GM19452 (cell line): ENCODE measurements around the gene SLX9.

Experiments used
- ATAC-seq: cut with Tn5 transposase; IDR thresholded peaks from one replicate; pipeline ENCODE4 v1.9.1; 2021; ENCODE audit not compliant: unreplicated experiment

SLX9 gene

GRCh38 chr21:44999972-45000636 lies 60.3 kb downstream of the SLX9 start:
- no peak for ATAC-seq

- no peak for ATAC-seq
Measured at GRCh38 chr21:45000637-45001133, 60.9 kb downstream of the SLX9 start.

GRCh38 chr21:45001134-45002095 lies 61.6 kb downstream of the SLX9 start:
- ATAC-seq: no peak

DNA sequence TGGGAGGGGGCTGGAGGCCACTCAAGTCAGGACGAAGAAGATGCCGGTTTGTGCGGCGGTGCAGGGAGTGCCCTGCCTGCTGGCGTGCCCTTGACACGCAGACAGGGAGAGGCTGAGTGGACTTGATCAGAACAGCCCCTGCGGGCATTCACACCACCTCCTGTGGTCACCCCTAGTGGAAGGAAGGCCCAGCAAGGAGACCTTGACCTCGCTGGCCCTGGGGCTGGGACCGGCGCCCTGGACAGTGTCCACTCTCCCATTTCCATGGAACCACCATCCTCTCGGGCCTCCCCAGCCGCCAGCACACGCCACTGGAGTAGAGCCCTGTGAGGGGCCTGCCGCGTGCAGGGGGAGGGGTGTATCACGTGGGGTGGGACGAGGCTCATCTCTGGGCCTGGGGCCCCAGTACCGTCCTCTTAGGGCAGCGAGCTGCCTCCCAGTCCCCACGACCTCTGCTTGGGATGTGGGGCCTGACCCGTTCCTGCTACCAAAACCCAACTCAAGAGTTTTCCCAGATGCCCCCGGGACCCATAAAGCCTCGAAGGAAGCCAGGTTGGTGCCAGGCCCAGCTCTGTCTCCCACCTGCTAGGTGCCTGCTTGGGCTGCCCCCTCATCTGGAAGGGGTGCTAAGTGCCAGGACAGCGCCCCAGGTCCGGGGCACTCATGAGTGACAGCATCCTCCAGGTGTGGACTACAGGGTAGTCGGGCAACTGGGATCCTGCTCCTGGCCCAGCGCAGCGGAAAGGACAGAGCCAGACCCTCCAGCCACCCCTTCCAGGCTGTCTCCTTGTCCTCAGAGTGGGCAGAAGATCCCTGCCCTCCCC lies 62.8 kb downstream of the SLX9 start:
- no peak for ATAC-seq

GRCh38 chr21:45003331-45004058 lies 63.7 kb downstream of the SLX9 start:
- ATAC-seq: no peak

DNA sequence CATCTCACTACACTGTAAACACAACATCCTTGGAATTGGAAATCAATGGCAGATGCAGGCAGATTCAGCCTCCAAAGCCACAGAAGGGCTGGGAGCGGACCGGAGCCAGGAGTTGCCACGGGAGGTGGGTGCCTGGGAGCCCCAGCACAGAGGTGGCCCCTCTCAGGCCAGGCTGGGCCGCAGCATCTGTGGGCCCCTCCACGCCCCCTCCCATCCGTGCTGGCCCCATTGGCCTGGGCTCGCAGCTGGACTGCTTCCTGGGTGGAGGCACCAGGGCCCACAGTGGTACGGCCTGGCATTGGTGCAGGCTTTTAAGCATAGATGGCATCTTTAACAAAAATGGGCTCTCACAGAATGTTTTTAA lies 64.2 kb downstream of the SLX9 start:
- ATAC-seq: no peak

- no peak for ATAC-seq
Measured at GRCh38 chr21:45004481-45005247, 64.8 kb downstream of the SLX9 start.

DNA sequence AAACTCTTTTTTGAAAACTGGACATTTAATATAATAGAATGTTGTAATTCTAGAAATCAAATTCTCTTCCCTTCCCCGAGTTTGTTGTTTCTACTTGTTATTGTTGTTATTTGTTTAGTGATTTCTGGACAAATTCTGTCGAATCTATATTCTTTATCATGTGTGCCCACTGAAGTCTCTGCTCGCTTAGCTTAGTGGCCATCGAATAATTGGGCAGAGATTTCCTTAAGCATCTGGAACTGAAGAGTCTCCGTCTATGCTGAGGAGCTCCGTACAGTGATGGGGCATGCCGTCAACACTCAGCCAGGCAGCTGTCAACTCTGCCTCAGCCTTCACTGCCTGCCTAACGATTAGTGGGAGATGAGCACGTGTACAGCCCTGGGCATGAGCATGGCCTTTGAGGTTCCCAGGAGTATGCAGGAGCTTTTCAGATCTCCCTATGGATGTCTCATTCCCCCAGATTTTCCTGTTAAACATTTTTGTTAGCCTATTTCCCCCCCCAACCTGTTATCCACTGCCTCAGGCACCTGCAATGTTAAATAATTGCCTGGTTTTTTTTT lies 66.8 kb downstream of the SLX9 start:
- ATAC-seq: no peak

GRCh38 chr21:45009616-45010015 lies 69.8 kb downstream of the SLX9 start:
- ATAC-seq: no peak

DNA sequence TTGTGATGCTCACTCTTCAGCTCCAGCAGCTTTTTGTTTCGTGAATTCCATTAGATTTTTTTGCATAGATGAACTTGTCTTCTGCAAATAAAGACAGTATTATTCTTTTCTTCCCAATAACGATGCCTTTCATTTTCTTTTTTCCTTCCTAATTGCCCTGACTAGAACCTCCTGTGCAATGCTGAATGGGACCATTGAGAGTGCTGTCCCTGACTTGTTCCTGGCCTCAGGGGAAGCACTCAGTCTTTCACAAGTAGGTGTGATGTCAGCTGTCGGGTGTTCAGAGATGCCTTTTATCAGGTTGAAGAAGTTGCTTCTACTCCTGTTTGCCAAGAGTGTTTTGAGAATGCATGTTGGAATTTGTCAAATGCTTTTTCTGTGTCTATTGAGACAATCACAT lies 70.3 kb downstream of the SLX9 start:
- ATAC-seq: no peak

GRCh38 chr21:45010860-45011259 lies 71.0 kb downstream of the SLX9 start:
- ATAC-seq: no peak

DNA sequence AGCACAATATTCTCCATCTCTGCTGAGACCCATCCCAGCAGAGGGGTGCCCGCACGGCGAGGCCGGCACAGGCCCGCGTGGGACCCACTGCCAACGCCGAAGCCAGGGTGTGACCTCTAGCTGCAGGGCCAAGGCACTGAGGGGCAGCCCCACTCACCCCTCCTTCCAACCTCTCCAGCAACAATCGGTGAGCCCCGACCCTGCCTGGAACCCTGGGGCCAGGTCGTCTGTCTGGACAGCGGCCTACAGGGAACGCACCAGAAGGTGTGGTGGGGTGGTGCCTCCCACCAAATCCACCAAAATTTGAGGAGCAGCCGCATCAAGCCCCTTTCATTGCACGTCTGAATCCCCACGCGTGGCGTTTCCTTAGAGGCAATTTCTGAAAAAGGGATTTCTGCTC lies 71.6 kb downstream of the SLX9 start:
- no peak for ATAC-seq

GRCh38 chr21:45011911-45012661 lies 72.3 kb downstream of the SLX9 start:
- no peak for ATAC-seq

GRCh38 chr21:45012662-45013259 lies 72.9 kb downstream of the SLX9 start:
- no peak for ATAC-seq

DNA sequence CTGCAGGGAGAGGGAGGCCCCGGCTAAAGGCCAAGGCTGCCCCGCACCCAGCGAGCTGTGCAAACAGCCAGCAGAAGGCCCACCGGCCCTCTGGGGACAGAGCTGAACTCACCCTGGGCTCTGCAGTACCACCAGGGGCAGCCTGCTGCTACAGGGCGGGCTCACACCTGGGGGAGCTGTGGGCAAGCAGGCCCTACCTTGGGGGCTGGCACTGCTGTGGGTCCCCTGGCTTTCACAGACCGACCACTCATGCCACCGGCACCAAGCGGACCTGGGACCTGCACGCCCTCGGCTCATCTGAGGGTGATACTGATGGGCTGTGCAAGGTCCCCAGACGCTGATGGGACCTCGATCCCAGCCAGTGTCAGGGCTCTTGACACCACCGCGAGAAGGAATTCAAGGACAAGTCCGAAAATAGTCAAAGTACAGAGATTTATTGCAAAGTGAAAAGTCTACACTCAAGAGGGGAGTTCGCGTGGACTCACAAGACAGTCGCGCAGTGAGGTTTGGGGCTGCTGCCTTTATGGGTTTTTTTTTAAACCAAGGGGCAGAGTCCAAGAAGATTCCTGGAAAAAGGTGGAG lies 73.5 kb downstream of the SLX9 start:
- ATAC-seq: no peak

GRCh38 chr21:45014747-45015468 lies 75.1 kb downstream of the SLX9 start:
- ATAC-seq: no peak

GRCh38 chr21:45015469-45015860 lies 75.6 kb downstream of the SLX9 start:
- ATAC-seq: no peak

DNA sequence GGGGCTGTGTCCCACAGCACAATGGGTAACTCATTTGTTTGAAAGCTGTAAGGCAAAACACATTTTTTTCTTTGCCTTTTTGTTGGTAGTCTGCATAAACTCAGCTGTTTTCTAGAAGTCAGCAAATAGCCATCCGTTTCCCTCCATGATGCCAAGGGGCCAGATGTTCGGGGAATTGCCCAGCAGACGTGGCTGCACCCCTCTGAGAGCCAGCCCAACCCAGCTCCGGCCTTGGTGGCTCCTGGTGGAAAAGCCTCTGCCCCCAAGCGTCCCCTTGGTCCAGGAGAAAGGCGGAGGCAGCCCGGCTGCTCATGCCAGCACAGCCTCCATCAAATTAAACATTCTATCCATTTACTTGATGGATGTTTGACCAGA lies 76.2 kb downstream of the SLX9 start:
- ATAC-seq: no peak
